Endothelial cell of umbilical vein (primary cell): Measurements from ENCODE around the gene RNF133. TPM values are rescaled to one million over a fixed set of nuclear protein-coding genes. Genes with fewer than 3 reads are reported as not detected.

Source experiments
- BruUV-seq: library from RNA; stranded (reverse); fragments of 400-500 nt; replicated peaks from 2 replicates; lab custom pipeline; 2021; lab: Mats Ljungman, UMichigan
- CTCF ChIA-PET: fragments of 300-600, 350-600 bp; sonication (Branson Sonifier 250); formaldehyde crosslinking; loops from one replicate; lab custom pipeline; 2021; ENCODE audit warnings: antibody characterized with exemption, inconsistent platforms; lab: Charles Lee
- POLR2A ChIA-PET: fragments of 300-600, 350-600 bp; sonication (Branson Sonifier 250); formaldehyde crosslinking; loops from one replicate; lab custom pipeline; 2021; ENCODE audit warnings: antibody characterized with exemption, inconsistent platforms; lab: Charles Lee
- DNase-seq: peaks from one replicate; pipeline ENCODE4 v3.0.0-alpha.2; 2011; ENCODE audit warnings: low read depth, low spot score
- FAIRE-seq: peaks from 2 replicates; lab custom pipeline; 2011; peaks lifted over from hg19 to GRCh38; lab: Jason Lieb, UNC
- H2AFZ ChIP-seq: 2 replicates; pipeline ENCODE4 v1.6.0; 2012; ENCODE audit warnings: low read depth, low read length, control low read depth, inconsistent platforms
- H3K27ac ChIP-seq: 2 replicates; pipeline ENCODE4 v1.5.1; 2011; ENCODE audit warnings: low read depth, mild to moderate bottlenecking, control low read depth, low read length, moderate library complexity; ENCODE audit not compliant: insufficient read depth
- H3K27me3 ChIP-seq, 2 experiments: 2 replicates each; pipeline versions ENCODE4 v1.6.0 to v1.6.1; 2011; ENCODE audit warnings: low read length in 2 of 2, mixed read lengths in 1 of 2; ENCODE audit not compliant: control insufficient read depth in 2 of 2, insufficient read depth in 2 of 2
- H3K36me3 ChIP-seq, 2 experiments: 2 replicates in 1 of 2; 3 replicates in 1 of 2; pipeline ENCODE4 v1.5.1; 2011; ENCODE audit warnings: low read length in 2 of 2, mild to moderate bottlenecking in 1 of 2, moderate library complexity in 1 of 2; ENCODE audit not compliant: control insufficient read depth in 2 of 2, insufficient read depth in 2 of 2; ENCODE audit errors: extremely low read depth in 1 of 2
- H3K4me1 ChIP-seq: 3 replicates; pipeline ENCODE4 v1.5.1; 2011; ENCODE audit warnings: mild to moderate bottlenecking, low read length; ENCODE audit not compliant: control insufficient read depth, insufficient read depth; ENCODE audit errors: extremely low read depth
- H3K4me2 ChIP-seq: 2 replicates; pipeline ENCODE4 v1.6.1; 2011; ENCODE audit warnings: low read length, control low read depth, mixed read lengths; ENCODE audit not compliant: insufficient read depth
- H3K4me3 ChIP-seq, 3 experiments: fragments of 200-600 bp in 1 of 3; sonication (generic), shearing (Covaris generic) in 1 of 3; replicated peaks in 1 of 3; 2 replicates each; pipeline ENCODE4 v1.5.1; 2011 to 2016; ENCODE audit warnings: control low read depth in 3 of 3, low read length in 3 of 3, mild to moderate bottlenecking in 2 of 3, inconsistent platforms in 1 of 3, low read depth in 1 of 3, moderate library complexity in 1 of 3; ENCODE audit not compliant: insufficient read depth in 1 of 3
- H3K79me2 ChIP-seq: 2 replicates; pipeline ENCODE4 v1.6.0; 2012; ENCODE audit warnings: low read length, inconsistent platforms; ENCODE audit not compliant: control insufficient read depth, insufficient read depth
- H3K9ac ChIP-seq: replicated peaks from 2 replicates; pipeline ENCODE3; 2011; ENCODE audit warnings: low read length, control low read depth; ENCODE audit not compliant: insufficient read depth; ENCODE audit errors: extremely low read depth
- H3K9me1 ChIP-seq: replicated peaks from 3 replicates; pipeline ENCODE4 v1.6.0; 2011; ENCODE audit warnings: mild to moderate bottlenecking, low read length; ENCODE audit not compliant: control insufficient read depth, insufficient read depth; ENCODE audit errors: extremely low read depth
- H3K9me3 ChIP-seq: replicated peaks from 2 replicates; pipeline ENCODE4 v1.5.1; 2012; ENCODE audit warnings: low read length, inconsistent platforms; ENCODE audit not compliant: control insufficient read depth, insufficient read depth
- H4K20me1 ChIP-seq: replicated peaks from 2 replicates; pipeline ENCODE3; 2011; ENCODE audit warnings: mild to moderate bottlenecking, low read length; ENCODE audit not compliant: control insufficient read depth, insufficient read depth; ENCODE audit errors: extremely low read depth
- EZH2 ChIP-seq: IDR thresholded peaks from 2 replicates; pipeline ENCODE4 v1.6.1; 2012; ENCODE audit warnings: borderline replicate concordance, low read depth, mild to moderate bottlenecking, moderate library complexity, low read length, inconsistent platforms; ENCODE audit not compliant: severe bottlenecking
- FOS ChIP-seq: IDR thresholded peaks from 2 replicates; pipeline ENCODE4 v1.6.1; 2011; ENCODE audit warnings: mild to moderate bottlenecking, low read length, moderate library complexity, borderline replicate concordance; ENCODE audit not compliant: insufficient read depth
- GATA2 ChIP-seq: IDR thresholded peaks from 2 replicates; pipeline ENCODE4 v1.7.0; 2011; ENCODE audit warnings: low read depth, mild to moderate bottlenecking, moderate library complexity, mixed read lengths, low read length; ENCODE audit not compliant: insufficient read length, insufficient read depth
- JUN ChIP-seq: IDR thresholded peaks from 2 replicates; pipeline ENCODE4 v1.6.1; 2011; ENCODE audit warnings: borderline replicate concordance, low read depth; ENCODE audit not compliant: insufficient read length, insufficient read depth
- MYC ChIP-seq: IDR thresholded peaks from one replicate; pipeline ENCODE4 v1.6.1; 2011; ENCODE audit warnings: mild to moderate bottlenecking, low read depth, low read length
- POLR2A ChIP-seq: IDR thresholded peaks from 2 replicates; pipeline ENCODE4 v1.6.1; 2012; ENCODE audit warnings: low read depth, mild to moderate bottlenecking, control low read depth, low read length
- POLR2AphosphoS5 ChIP-seq: IDR thresholded peaks from 2 replicates; pipeline ENCODE4 v1.6.1; 2012; ENCODE audit warnings: low read depth, mild to moderate bottlenecking, control low read depth, low read length, moderate library complexity; ENCODE audit not compliant: insufficient read depth
- dilution Hi-C: fragments of 300-500 bp; cut with MboI; formaldehyde crosslinking; loops from one replicate; pipeline ENCODE4 v1.15.0; 2019; ENCODE audit warnings: low sequenced_read_pairs; ENCODE audit not compliant: extremely low pct_ligation_motif_present
- intact Hi-C: fragments of 100-400 bp; cut with micrococcal nuclease; formaldehyde crosslinking; loops from one replicate; pipeline ENCODE4 v1.10.0; 2022
- polyA plus RNA-seq, 4 experiments: library from polyadenylated mRNA; depleted of rRNA in 3 of 4; stranded (reverse) in 3 of 4; unstranded in 1 of 4; fragments of >200 nt; gene quantifications; 2 replicates each; pipeline versions ENCODE4 v1.2.1 to v1.2.3, GENCODE V29; 2011 to 2012; ENCODE audit warnings: missing spikeins in 1 of 4
- total RNA-seq: library from RNA; stranded (reverse); gene quantifications from 2 replicates; pipeline ENCODE4 v1.2.3, GENCODE V29; 2021
- TF ChIP-seq, protein P1 (sequence below): IDR thresholded peaks from 2 replicates; pipeline ENCODE4 v1.6.1; 2011; ENCODE audit not compliant: insufficient read depth, insufficient read length
- TF ChIP-seq, protein P2 (sequence below), 2 donors: IDR thresholded peaks; 1 replicate in 1 of 2; 2 replicates in 1 of 2; pipeline ENCODE4 v1.5.1; 2011; ENCODE audit warnings: low read length in 2 of 2, mild to moderate bottlenecking in 2 of 2, moderate library complexity in 2 of 2, control low read depth in 1 of 2, inconsistent platforms in 1 of 2, low read depth in 1 of 2; ENCODE audit not compliant: insufficient read depth in 1 of 2; ENCODE audit errors: extremely low read depth in 1 of 2

RNF133 gene
- total and polyA plus RNA-seq, 2 donors (not counting 3 experiments of a cell fraction or from before 2014, with no cell fraction given): 0.93 TPM; not detected in 1

DNA sequence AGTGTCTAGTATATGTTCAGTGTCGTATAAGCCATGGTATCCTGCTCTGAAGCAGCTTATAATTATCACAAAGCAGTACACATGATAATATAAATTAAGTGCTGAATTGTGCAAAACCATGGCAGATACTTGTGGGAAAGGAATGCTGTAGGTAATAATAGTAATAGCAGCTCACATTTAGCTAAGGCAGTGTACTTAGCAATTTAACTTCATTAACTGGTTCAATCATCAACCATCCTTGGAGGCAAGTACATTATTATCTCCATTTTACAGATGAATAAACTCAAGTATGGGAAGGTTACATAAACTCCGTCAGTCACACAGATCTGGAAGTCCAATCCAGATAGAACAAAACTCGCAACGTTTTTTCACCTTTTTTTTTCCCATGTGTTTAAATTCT is 25.4 kb upstream of the RNF133 start:
- no peak for FAIRE-seq

More for the DNA sequence above, 25.4 kb upstream of the RNF133 start:
- intact Hi-C loops: no loop called here
- no peak for DNase-seq
- dilution Hi-C loops: no loop called here
- POLR2A ChIA-PET: no interaction called here
- H3K27ac ChIP-seq: no peak overlapping the region
- H3K36me3 ChIP-seq: no peaks in the 10 kb centered on the region
- TF ChIP-seq, protein P1, sequence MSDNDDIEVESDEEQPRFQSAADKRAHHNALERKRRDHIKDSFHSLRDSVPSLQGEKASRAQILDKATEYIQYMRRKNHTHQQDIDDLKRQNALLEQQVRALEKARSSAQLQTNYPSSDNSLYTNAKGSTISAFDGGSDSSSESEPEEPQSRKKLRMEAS: no peak
- TF ChIP-seq JUN (no peak), POLR2A (no peak), POLR2AphosphoS5 (no peak), FOS (no peak), GATA2 (no peak), MYC (no peak), EZH2 (no peak)
- TF ChIP-seq, protein P2, sequence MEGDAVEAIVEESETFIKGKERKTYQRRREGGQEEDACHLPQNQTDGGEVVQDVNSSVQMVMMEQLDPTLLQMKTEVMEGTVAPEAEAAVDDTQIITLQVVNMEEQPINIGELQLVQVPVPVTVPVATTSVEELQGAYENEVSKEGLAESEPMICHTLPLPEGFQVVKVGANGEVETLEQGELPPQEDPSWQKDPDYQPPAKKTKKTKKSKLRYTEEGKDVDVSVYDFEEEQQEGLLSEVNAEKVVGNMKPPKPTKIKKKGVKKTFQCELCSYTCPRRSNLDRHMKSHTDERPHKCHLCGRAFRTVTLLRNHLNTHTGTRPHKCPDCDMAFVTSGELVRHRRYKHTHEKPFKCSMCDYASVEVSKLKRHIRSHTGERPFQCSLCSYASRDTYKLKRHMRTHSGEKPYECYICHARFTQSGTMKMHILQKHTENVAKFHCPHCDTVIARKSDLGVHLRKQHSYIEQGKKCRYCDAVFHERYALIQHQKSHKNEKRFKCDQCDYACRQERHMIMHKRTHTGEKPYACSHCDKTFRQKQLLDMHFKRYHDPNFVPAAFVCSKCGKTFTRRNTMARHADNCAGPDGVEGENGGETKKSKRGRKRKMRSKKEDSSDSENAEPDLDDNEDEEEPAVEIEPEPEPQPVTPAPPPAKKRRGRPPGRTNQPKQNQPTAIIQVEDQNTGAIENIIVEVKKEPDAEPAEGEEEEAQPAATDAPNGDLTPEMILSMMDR (IDR thresholded peaks at IDR 0.05; ENCODE audit: extremely low read depth in 1 of 2, insufficient read depth in 1 of 2, low read depth in 1 of 2, low read length in 2 of 2): no peak
- H3K79me2 ChIP-seq: no peaks in the 10 kb centered on the region
- H3K4me1 ChIP-seq: no peaks in the 10 kb centered on the region
- H3K9ac ChIP-seq: no peak overlapping the region
- BruUV-seq: no TSS peak
- H4K20me1 ChIP-seq: no peaks in the 10 kb centered on the region
- H3K4me3 ChIP-seq: no peak overlapping the region
- no peaks in the 10 kb centered on the region for H3K27me3 ChIP-seq
- H3K9me1 ChIP-seq: no peaks in the 10 kb centered on the region
- no peaks in the 10 kb centered on the region for H3K9me3 ChIP-seq
- H3K4me2 ChIP-seq: no peak overlapping the region
- CTCF ChIA-PET: no interaction called here
- H2AFZ ChIP-seq: no peak overlapping the region
